ENCODE data around the gene GABRB1.

GABRB1 gene

GRCh38 chr4:47032405-47033106 lies 1.2 kb downstream of the GABRB1 start:
- Histone ChIP-seq H3K79me2 (ENCODE audit: control insufficient read depth, insufficient read depth, low read length, poor library complexity) (no peaks in the 10 kb centered on the region), H2AK5ac (ENCODE audit: low read length) (no peak overlapping the region), H4K8ac (ENCODE audit: low read depth, low read length) (no peak overlapping the region), H3K18ac (ENCODE audit: low read length) (no peak overlapping the region), H4K91ac (ENCODE audit: low read depth, low read length) (no peak overlapping the region), H3K27me3 (ENCODE audit: insufficient read depth, low read length) (no peaks in the 10 kb centered on the region), H3K4me1 (ENCODE audit: control insufficient read depth in 1 of 2, insufficient read depth in 2 of 2, low read length in 2 of 2) (peaks cover 4 to 13% of the 10 kb centered on the region in 2 experiments), H2BK120ac (ENCODE audit: insufficient read depth, low read length, poor library complexity) (no peak overlapping the region), H2AFZ (ENCODE audit: insufficient read depth, low read length, poor library complexity) (peak overlapping the region; percentile 66), H3K27ac (ENCODE audit: low read depth, low read length) (no peak overlapping the region), H2BK12ac (ENCODE audit: low read length) (no peak overlapping the region), H3K4me2 (ENCODE audit: low read length) (peak overlapping the region; percentile 94), H3K79me1 (ENCODE audit: low read length) (no peaks in the 10 kb centered on the region), H3K4me3 (ENCODE audit: low read depth, low read length) (peak overlapping the region; percentile 74), H3K36me3 (ENCODE audit: control insufficient read depth in 1 of 2, insufficient read depth in 2 of 2, low read length in 2 of 2) (no peaks in the 10 kb centered on the region), H3K4ac (ENCODE audit: low read depth, low read length) (no peak overlapping the region), H3K23ac (ENCODE audit: low read length) (no peak overlapping the region), H2BK5ac (ENCODE audit: low read depth, low read length, poor library complexity) (no peak overlapping the region), H4K12ac (ENCODE audit: low read depth, low read length) (no peak overlapping the region), H3K9me3 (ENCODE audit: insufficient read depth, low read depth, low read length) (no peaks in the 10 kb centered on the region), H3K9ac (ENCODE audit: low read length) (no peak overlapping the region), H3K14ac (ENCODE audit: low read length) (no peak overlapping the region)
- peak; percentile 41 to 61 for DNase-seq
- WGBS (ENCODE audit: extremely low coverage, insufficient coverage, insufficient read length) = no CpG with 5 or more reads among the region's 47 CpGs

- Histone ChIP-seq H3K9ac (ENCODE audit: low read length) (no peak overlapping the region), H3K18ac (ENCODE audit: low read length) (no peak overlapping the region), H2BK120ac (ENCODE audit: insufficient read depth, low read length, poor library complexity) (no peak overlapping the region), H3K79me2 (ENCODE audit: control insufficient read depth, insufficient read depth, low read length, poor library complexity) (no peaks in the 10 kb centered on the region), H3K79me1 (ENCODE audit: low read length) (no peaks in the 10 kb centered on the region), H3K23ac (ENCODE audit: low read length) (no peak overlapping the region), H3K4me1 (ENCODE audit: control insufficient read depth in 1 of 2, insufficient read depth in 2 of 2, low read length in 2 of 2) (no peaks in the 10 kb centered on the region), H4K8ac (ENCODE audit: low read depth, low read length) (no peak overlapping the region), H3K27me3 (ENCODE audit: insufficient read depth, low read length) (no peaks in the 10 kb centered on the region), H2BK12ac (ENCODE audit: low read length) (no peak overlapping the region), H2AK5ac (ENCODE audit: low read length) (no peak overlapping the region), H3K4ac (ENCODE audit: low read depth, low read length) (no peak overlapping the region), H2BK5ac (ENCODE audit: low read depth, low read length, poor library complexity) (no peak overlapping the region), H3K9me3 (ENCODE audit: insufficient read depth, low read depth, low read length) (no peaks in the 10 kb centered on the region), H3K36me3 (ENCODE audit: control insufficient read depth in 1 of 2, insufficient read depth in 2 of 2, low read length in 2 of 2) (no peaks in the 10 kb centered on the region), H4K91ac (ENCODE audit: low read depth, low read length) (no peak overlapping the region), H3K4me3 (ENCODE audit: low read depth, low read length) (no peak overlapping the region), H3K4me2 (ENCODE audit: low read length) (no peak overlapping the region), H4K12ac (ENCODE audit: low read depth, low read length) (no peak overlapping the region), H2AFZ (ENCODE audit: insufficient read depth, low read length, poor library complexity) (no peak overlapping the region), H3K27ac (ENCODE audit: low read depth, low read length) (no peak overlapping the region), H3K14ac (ENCODE audit: low read length) (no peak overlapping the region)
- no peak for DNase-seq
- WGBS (ENCODE audit: extremely low coverage, insufficient coverage, insufficient read length) = no CpG with 5 or more reads among the region's 1 CpG
These were observed 6.9 kb downstream of the GABRB1 start for GRCh38 chr4:47038263-47038662.

- Histone ChIP-seq H2BK120ac (ENCODE audit: insufficient read depth, low read length, poor library complexity) (no peak overlapping the region), H3K18ac (ENCODE audit: low read length) (no peak overlapping the region), H2AFZ (ENCODE audit: insufficient read depth, low read length, poor library complexity) (no peak overlapping the region), H4K91ac (ENCODE audit: low read depth, low read length) (no peak overlapping the region), H3K79me1 (ENCODE audit: low read length) (no peaks in the 10 kb centered on the region), H2BK12ac (ENCODE audit: low read length) (no peak overlapping the region), H3K36me3 (ENCODE audit: control insufficient read depth in 1 of 2, insufficient read depth in 2 of 2, low read length in 2 of 2) (no peaks in the 10 kb centered on the region), H3K4me2 (ENCODE audit: low read length) (no peak overlapping the region), H4K8ac (ENCODE audit: low read depth, low read length) (no peak overlapping the region), H3K9ac (ENCODE audit: low read length) (no peak overlapping the region), H3K79me2 (ENCODE audit: control insufficient read depth, insufficient read depth, low read length, poor library complexity) (no peaks in the 10 kb centered on the region), H4K12ac (ENCODE audit: low read depth, low read length) (no peak overlapping the region), H3K14ac (ENCODE audit: low read length) (no peak overlapping the region), H3K4me1 (ENCODE audit: control insufficient read depth in 1 of 2, insufficient read depth in 2 of 2, low read length in 2 of 2) (no peaks in the 10 kb centered on the region), H2BK5ac (ENCODE audit: low read depth, low read length, poor library complexity) (no peak overlapping the region), H3K23ac (ENCODE audit: low read length) (no peak overlapping the region), H3K4me3 (ENCODE audit: low read depth, low read length) (no peak overlapping the region), H3K9me3 (ENCODE audit: insufficient read depth, low read depth, low read length) (no peaks in the 10 kb centered on the region), H3K27me3 (ENCODE audit: insufficient read depth, low read length) (no peaks in the 10 kb centered on the region), H3K4ac (ENCODE audit: low read depth, low read length) (no peak overlapping the region), H2AK5ac (ENCODE audit: low read length) (no peak overlapping the region), H3K27ac (ENCODE audit: low read depth, low read length) (no peak overlapping the region)
- DNase-seq = no peak
- no CpG with 5 or more reads among the region's 3 CpGs for WGBS (ENCODE audit: extremely low coverage, insufficient coverage, insufficient read length)
These were observed 9.5 kb downstream of the GABRB1 start for GRCh38 chr4:47040828-47041227.

- H3K4ac ChIP-seq (ENCODE audit: low read depth, low read length) = no peak overlapping the region
- DNase-seq = no peak
- H3K14ac ChIP-seq (ENCODE audit: low read length) = no peak overlapping the region
- H3K4me1 ChIP-seq (ENCODE audit: control insufficient read depth in 1 of 2, insufficient read depth in 2 of 2, low read length in 2 of 2) = no peaks in the 10 kb centered on the region
- H4K91ac ChIP-seq (ENCODE audit: low read depth, low read length) = no peak overlapping the region
- no peak overlapping the region for H3K18ac ChIP-seq (ENCODE audit: low read length)
- H3K9ac ChIP-seq (ENCODE audit: low read length) = no peak overlapping the region
- no peak overlapping the region for H3K27ac ChIP-seq (ENCODE audit: low read depth, low read length)
- no peaks in the 10 kb centered on the region for H3K36me3 ChIP-seq (ENCODE audit: control insufficient read depth in 1 of 2, insufficient read depth in 2 of 2, low read length in 2 of 2)
- H2BK12ac ChIP-seq (ENCODE audit: low read length) = no peak overlapping the region
- H4K8ac ChIP-seq (ENCODE audit: low read depth, low read length) = no peak overlapping the region
- no peaks in the 10 kb centered on the region for H3K9me3 ChIP-seq (ENCODE audit: insufficient read depth, low read depth, low read length)
- no peak overlapping the region for H2AFZ ChIP-seq (ENCODE audit: insufficient read depth, low read length, poor library complexity)
- no peak overlapping the region for H4K12ac ChIP-seq (ENCODE audit: low read depth, low read length)
- no peak overlapping the region for H2BK120ac ChIP-seq (ENCODE audit: insufficient read depth, low read length, poor library complexity)
- WGBS (ENCODE audit: extremely low coverage, insufficient coverage, insufficient read length) = no CpG with 5 or more reads among the region's 3 CpGs
- no peaks in the 10 kb centered on the region for H3K79me2 ChIP-seq (ENCODE audit: control insufficient read depth, insufficient read depth, low read length, poor library complexity)
- no peak overlapping the region for H3K4me2 ChIP-seq (ENCODE audit: low read length)
- H3K27me3 ChIP-seq (ENCODE audit: insufficient read depth, low read length) = no peaks in the 10 kb centered on the region
- H2BK5ac ChIP-seq (ENCODE audit: low read depth, low read length, poor library complexity) = no peak overlapping the region
- no peaks in the 10 kb centered on the region for H3K79me1 ChIP-seq (ENCODE audit: low read length)
- H3K4me3 ChIP-seq (ENCODE audit: low read depth, low read length) = no peak overlapping the region
- no peak overlapping the region for H3K23ac ChIP-seq (ENCODE audit: low read length)
- no peak overlapping the region for H2AK5ac ChIP-seq (ENCODE audit: low read length)
These were observed 12.5 kb downstream of the GABRB1 start for GRCh38 chr4:47043821-47044220.
